A549 (cell line): ENCODE results near the gene CHTF8.

Source experiments
- CHD2 ChIP-seq: fragments of 150-350 bp; IDR thresholded peaks from 2 replicates; pipeline ENCODE4 v1.6.1; 2014; ENCODE audit warnings: low read length; ENCODE audit not compliant: partially characterized antibody
- NFE2L2 ChIP-seq: fragments of 150-350 bp; conservative IDR thresholded peaks from 2 replicates; pipeline ENCODE4 v1.6.1; 2014; ENCODE audit warnings: low read length
- NPAS2 ChIP-seq: fragments of 250-450 bp; sonication (Bioruptor Pico); IDR thresholded peaks from 2 replicates; pipeline ENCODE4 v1.8.0; 2022; ENCODE audit warnings: mild to moderate bottlenecking, moderate library complexity, borderline replicate concordance
- PHF8 ChIP-seq: fragments of 200-600 bp; sonication (generic); IDR thresholded peaks from 2 replicates; pipeline ENCODE4 v1.6.1; 2016; ENCODE audit warnings: low read depth, mild to moderate bottlenecking, antibody characterized with exemption, moderate library complexity, borderline replicate concordance
- POLR2A ChIP-seq: IDR thresholded peaks from 2 replicates; pipeline ENCODE4 v1.6.1; 2012; ENCODE audit warnings: mild to moderate bottlenecking, low read length
- RCOR1 ChIP-seq: fragments of 150-350 bp; IDR thresholded peaks from 2 replicates; pipeline ENCODE4 v1.6.1; 2014; ENCODE audit warnings: antibody characterized with exemption, low read length, low read depth
- RFX5 ChIP-seq: fragments of 450-650 bp; IDR thresholded peaks from 2 replicates; pipeline ENCODE4 v1.7.1; 2014; ENCODE audit warnings: antibody characterized with exemption, mild to moderate bottlenecking, moderate library complexity
- SMC3 ChIP-seq: fragments of >200 bp; sonication (Bioruptor Twin); formaldehyde crosslinking; IDR thresholded peaks from 3 replicates; pipeline ENCODE4 v1.6.1; 2018; ENCODE audit warnings: inconsistent platforms
- USF2 ChIP-seq: fragments of 450-650 bp; IDR thresholded peaks from 2 replicates; pipeline ENCODE4 v1.6.1; 2014; ENCODE audit warnings: antibody characterized with exemption
- ZFP36 ChIP-seq: fragments of 450-650 bp; IDR thresholded peaks from 2 replicates; pipeline ENCODE4 v1.6.1; 2014; ENCODE audit warnings: borderline replicate concordance; ENCODE audit not compliant: partially characterized antibody
- TF ChIP-seq, protein P1 (sequence below): fragments of >200 bp; sonication (Bioruptor Twin); formaldehyde crosslinking; IDR thresholded peaks from 3 replicates; pipeline ENCODE4 v1.5.1; 2016

DNA sequence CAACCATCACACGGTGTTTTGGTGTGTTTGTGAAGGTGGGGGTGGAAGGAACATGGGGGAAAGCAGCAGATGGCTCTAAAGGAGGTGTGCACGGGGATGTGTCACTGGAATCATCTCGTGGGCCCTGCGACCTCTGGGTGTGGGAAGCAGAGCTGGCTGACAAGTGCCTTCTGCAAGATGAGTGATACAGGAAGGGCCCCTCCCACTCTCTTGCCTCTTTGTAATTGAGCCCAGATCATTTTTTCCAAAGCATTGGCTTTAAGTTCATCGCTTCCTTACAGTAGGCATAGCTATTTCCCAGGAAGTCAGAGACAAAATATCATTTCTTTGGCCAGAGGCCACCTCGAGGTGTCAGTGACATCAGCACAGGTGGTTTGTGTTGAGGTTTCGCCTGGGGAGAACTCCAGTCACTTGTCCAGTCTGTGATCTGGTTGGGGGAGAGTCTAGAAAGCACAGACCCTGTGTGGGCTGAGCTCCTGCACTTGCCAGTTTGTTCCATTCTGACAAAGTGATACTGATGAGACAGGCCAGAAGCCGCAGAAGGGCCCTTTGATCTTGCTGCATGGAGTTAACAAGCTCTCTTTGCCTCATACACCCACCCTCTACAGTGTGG is 33.9 kb upstream of the CHTF8 start:
- no peak for TF ChIP-seq POLR2A
- no peak for TF ChIP-seq RCOR1
- no peak for TF ChIP-seq SMC3
- TF ChIP-seq RFX5 = no peak
- TF ChIP-seq, protein P1, sequence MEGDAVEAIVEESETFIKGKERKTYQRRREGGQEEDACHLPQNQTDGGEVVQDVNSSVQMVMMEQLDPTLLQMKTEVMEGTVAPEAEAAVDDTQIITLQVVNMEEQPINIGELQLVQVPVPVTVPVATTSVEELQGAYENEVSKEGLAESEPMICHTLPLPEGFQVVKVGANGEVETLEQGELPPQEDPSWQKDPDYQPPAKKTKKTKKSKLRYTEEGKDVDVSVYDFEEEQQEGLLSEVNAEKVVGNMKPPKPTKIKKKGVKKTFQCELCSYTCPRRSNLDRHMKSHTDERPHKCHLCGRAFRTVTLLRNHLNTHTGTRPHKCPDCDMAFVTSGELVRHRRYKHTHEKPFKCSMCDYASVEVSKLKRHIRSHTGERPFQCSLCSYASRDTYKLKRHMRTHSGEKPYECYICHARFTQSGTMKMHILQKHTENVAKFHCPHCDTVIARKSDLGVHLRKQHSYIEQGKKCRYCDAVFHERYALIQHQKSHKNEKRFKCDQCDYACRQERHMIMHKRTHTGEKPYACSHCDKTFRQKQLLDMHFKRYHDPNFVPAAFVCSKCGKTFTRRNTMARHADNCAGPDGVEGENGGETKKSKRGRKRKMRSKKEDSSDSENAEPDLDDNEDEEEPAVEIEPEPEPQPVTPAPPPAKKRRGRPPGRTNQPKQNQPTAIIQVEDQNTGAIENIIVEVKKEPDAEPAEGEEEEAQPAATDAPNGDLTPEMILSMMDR = no peak
- TF ChIP-seq NFE2L2 = no peak
- no peak for TF ChIP-seq NPAS2 (CRISPR knock-in tag)
- TF ChIP-seq PHF8 = no peak
- TF ChIP-seq USF2 = no peak
- no peak for TF ChIP-seq ZFP36
- TF ChIP-seq CHD2 = no peak
